ENCODE measurements around the gene CAPN2.
A peak's percentile ranks its signal among the peaks of the same experiment; 100 is the strongest.

CAPN2 gene

GRCh38 chr1:223702735-223703667 is 9.3 kb upstream of the CAPN2 start:
- no peak for DNase-seq (ENCODE audit: low read depth)

DNA sequence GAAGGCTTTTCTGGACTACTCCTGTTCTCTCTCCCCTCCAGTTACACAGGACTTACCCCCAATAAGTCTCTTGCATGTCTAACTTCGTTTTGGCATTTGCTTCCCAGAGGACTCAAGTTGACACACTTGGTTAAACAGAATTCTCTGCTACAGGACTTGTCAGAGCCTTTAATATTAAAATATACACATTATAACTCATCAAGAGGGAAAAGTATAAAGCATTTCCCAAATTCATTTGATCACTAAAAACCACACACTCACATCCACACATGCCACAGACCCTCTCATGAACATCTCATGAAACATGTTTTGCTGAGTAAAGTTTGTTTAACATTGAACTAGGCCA is 8.7 kb upstream of the CAPN2 start:
- DNase-seq (ENCODE audit: low read depth): no peak

- DNase-seq (ENCODE audit: low read depth): no peak
Measured at GRCh38 chr1:223704921-223705878, 7.1 kb upstream of the CAPN2 start.

- DNase-seq (ENCODE audit: low read depth): no peak
Measured at GRCh38 chr1:223706077-223706973, 6.0 kb upstream of the CAPN2 start.

DNA sequence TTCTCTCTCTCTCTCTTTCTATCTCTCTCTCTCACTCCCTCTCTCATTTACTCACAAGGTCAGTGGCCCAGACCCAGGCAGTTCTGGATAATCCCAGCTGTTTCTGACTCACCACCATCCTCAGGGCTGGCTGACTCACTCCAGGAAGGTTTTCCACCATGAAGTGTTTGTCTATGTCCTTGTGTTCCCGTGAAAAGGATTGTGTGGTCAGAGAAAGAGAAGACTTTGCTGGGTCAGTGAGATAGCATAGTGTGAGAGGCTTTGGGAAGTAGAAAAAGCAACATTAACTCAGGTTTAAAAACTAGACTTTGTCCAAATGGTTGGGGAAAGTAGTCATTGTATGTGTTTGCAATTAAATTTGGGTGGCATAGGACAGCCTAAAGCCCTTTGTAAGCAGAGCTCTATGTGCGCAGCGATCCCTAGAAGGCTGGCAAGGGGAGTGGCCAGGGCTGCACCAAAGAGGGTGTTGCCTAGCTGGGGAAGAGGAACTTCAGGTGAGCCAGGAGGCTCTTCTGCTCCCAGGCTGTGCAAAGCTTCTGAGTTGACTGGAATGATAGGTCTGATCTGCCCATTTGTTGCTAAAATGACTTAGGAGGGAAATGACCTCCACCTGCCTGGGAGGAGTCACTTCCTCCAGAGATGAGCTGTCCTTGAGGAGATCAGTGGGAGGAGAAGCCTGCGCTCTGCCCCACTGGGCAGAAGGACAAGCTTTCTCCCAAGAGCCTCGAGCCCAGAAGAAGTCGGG is 4.9 kb upstream of the CAPN2 start:
- DNase-seq (ENCODE audit: low read depth): no peak

- DNase-seq (ENCODE audit: low read depth): no peak
Measured at GRCh38 chr1:223708001-223708359, 4.4 kb upstream of the CAPN2 start.

- DNase-seq (ENCODE audit: low read depth): no peak
Measured at GRCh38 chr1:223708651-223709268, 3.6 kb upstream of the CAPN2 start.

- DNase-seq (ENCODE audit: low read depth): no peak
Measured at GRCh38 chr1:223709598-223709997, 2.7 kb upstream of the CAPN2 start.

GRCh38 chr1:223710179-223711133 is 1.9 kb upstream of the CAPN2 start:
- no peak for DNase-seq (ENCODE audit: low read depth)

GRCh38 chr1:223711173-223711572 is 1.2 kb upstream of the CAPN2 start:
- no peak for DNase-seq (ENCODE audit: low read depth)

DNA sequence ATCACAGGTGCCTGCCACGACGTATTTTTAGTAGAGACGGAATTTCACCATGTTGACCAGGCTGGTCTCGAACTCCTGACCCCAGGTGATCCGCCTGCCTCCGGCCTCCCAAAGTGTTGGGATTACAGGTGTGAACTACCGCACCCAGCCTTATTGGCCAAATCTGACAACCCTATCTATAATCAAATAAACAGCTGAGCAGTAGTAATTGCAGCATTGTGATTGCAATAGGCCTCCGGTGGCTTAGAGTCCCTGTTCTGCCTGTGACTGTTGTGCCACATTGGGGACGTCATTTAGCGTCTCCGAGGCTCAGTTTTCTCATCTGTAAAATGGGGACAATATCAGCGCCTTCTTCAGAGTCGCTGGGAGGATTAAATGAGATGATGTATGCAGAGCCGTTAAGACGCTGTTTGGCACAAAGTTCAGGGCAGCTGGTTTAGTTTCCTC is 569 bp upstream of the CAPN2 start:
- no peak for DNase-seq (ENCODE audit: low read depth)

DNA sequence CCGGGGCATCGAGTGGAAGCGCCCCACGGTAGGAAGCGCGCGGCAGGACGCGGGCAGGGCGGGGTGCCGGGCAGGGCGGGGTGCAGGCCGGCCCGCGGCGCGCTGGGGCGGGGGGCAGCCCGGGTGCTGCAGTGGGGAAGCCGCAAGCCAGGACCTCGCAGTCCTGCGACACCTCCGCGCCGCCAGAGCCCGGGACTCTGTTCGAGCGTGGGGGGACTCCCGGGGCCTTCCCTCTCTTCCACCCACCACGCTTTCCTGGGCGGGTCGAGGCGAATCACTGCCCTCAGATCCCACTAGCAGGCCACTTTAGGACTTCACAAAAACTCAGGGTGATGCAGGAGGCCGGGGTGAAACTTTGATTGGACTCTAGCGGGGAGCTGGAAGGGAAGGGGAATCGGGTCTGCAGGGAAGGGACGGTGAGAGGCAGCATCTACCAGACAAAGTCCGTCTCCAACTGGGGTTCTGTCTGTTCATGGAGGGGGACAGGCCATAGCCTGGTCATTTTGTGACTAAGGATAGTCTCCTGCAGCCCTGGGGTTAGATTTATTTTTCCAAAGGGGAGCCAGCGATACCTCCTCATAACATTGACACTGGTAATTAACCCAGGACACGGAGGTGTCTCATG is 623 bp downstream of the CAPN2 start:
- peak; percentile 32 for DNase-seq (ENCODE audit: low read depth)

- DNase-seq (ENCODE audit: low read depth): no peak
Measured at GRCh38 chr1:223713546-223714420, 1.4 kb downstream of the CAPN2 start.

- DNase-seq (ENCODE audit: low read depth): no peak
Measured at GRCh38 chr1:223714421-223714724, 2.0 kb downstream of the CAPN2 start.

GRCh38 chr1:223714849-223715603 is 2.7 kb downstream of the CAPN2 start:
- no peak for DNase-seq (ENCODE audit: low read depth)

- DNase-seq (ENCODE audit: low read depth): no peak
Measured at GRCh38 chr1:223715604-223716172, 3.3 kb downstream of the CAPN2 start.

GRCh38 chr1:223716302-223716862 is 4.0 kb downstream of the CAPN2 start:
- peak; percentile 49 for DNase-seq (ENCODE audit: low read depth)

All from T-helper 22 cell (primary cell).